Sciatic nerve (tissue), 2 donors: Measurements from ENCODE around the gene SH2D2A. TPM values are rescaled to one million over a fixed set of nuclear protein-coding genes. Genes with fewer than 3 reads are reported as not detected.
"Not testable (repeated sequence)": the region's sequence is repeated elsewhere in the genome, so short reads cannot be mapped to it uniquely, and the experiment has no call there.

Experiments
- ATAC-seq: fragments of 200-7000 bp; cut with Tn5 transposase; one replicate; pipeline ENCODE4 v1.9.1; 2020; ENCODE audit warnings: mild to moderate bottlenecking, moderate library complexity
- DNase-seq: peaks from one replicate; pipeline ENCODE4 v3.0.0-alpha.2; 2020; ENCODE audit warnings: low spot score
- intact Hi-C: fragments of 100-400 bp; cut with DNase I; formaldehyde crosslinking; loops from one replicate; pipeline ENCODE4 v1.14.2; 2022
- total RNA-seq: library from RNA; stranded (reverse); fragmentation: NEBNext Ultra II Directional; extraction: Animal tissue kit (Norgen Biotek cat#: 25700); gene quantifications from one replicate; pipeline ENCODE4 v1.2.1, GENCODE V29; 2021
- donor health status: DM: no; HTN: no; CAD: no.
- donor health status: DM: no; HTN: no; CAD: no.

The SH2D2A gene
- total RNA-seq, 1 donor from 2014 or later: 1.6 TPM

DNA sequence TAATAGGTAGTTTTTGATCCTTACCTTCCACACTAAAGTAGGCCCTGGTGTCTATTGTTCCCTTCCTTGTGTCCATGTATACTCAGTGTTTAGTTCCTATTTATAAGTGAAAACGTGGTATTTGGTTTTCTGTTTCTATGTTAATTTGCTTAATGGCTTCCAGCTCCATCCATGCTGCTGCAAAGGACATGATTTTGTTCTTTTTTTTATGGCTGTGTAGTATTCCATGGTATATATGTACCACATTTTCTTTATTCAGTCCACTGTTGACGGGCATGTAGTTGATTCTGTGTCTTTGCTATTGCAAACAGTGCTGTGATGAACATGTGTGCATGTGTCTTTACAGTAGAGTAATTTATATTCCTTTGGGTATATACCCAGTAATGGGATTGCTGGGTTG lies 28.5 kb downstream of the SH2D2A start:
- intact Hi-C loops: no loop called here

DNA sequence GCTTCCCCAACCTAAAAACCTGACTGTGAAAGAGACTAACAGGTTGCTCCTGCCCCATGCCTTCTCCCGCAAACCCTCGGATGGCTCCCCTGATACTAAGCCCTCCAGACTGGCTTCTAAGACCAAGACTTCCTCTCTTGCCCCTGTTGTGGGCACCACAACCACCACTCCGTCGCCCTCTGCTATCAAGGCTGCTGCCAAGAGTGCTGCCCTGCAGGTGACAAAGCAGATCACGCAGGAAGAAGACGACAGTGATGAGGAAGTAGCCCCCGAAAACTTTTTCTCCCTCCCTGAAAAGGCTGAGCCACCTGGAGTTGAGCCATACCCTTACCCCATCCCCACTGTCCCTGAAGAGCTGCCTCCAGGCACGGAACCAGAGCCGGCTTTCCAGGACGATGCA lies 30.0 kb downstream of the SH2D2A start:
- intact Hi-C loops: no loop called here
- ATAC-seq (no peak), DNase-seq (no peak)

More for the DNA sequence above, 28.5 kb downstream of the SH2D2A start:
- DNase-seq: no peak
- ATAC-seq: no peak

DNA sequence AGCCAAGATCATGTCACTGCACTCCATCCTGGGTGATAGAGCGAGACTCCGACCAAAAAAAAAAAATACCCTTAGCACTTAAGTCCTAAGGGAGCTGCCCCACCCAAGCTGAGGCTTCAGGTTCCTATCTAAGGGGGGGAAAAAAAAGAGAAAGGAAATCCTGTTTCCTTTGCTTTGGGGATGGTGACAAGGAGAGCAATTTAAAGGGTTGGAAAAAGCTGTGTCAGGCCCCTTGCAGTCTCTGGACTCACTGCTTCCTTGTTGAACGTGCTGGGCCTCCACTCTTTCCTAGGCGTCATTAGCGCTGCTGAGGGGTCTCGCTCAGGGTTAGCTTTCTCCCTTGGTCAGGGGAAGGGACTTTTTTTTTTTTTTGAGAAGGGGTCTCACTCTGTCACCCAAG lies 31.2 kb downstream of the SH2D2A start:
- intact Hi-C loops: no loop called here
- DNase-seq (no peak), ATAC-seq (no peak)

DNA sequence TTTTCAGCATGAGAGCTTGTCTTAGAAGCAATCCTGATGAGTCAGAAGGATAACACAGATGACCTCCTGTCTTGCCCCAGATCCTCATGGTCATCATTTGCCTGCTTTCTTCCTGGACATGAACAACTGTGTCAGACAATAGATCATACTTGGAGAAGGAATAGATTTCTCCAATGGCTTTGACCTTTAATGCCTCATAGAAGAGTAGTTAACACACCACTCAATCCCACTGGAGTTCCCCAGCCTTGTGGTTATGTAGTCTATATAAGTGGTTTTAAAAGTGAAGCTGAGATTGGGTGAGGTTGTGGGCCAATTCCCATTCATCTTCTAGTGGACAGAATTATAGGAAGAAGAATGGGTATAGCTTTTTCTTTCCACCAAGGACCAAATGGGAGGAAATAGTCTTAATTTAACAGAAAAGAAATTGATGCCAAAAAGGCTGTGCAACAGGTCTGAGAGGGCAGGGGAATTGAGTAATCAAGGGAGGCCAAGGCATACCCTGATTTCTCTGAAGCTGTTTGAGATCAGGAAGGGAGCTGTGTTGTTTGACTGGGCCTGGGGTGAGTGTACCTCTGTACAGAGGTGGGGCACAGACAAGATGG lies 35.0 kb downstream of the SH2D2A start:
- no peak for DNase-seq
- intact Hi-C loops: no loop called here
- ATAC-seq: peak; percentile 88

DNA sequence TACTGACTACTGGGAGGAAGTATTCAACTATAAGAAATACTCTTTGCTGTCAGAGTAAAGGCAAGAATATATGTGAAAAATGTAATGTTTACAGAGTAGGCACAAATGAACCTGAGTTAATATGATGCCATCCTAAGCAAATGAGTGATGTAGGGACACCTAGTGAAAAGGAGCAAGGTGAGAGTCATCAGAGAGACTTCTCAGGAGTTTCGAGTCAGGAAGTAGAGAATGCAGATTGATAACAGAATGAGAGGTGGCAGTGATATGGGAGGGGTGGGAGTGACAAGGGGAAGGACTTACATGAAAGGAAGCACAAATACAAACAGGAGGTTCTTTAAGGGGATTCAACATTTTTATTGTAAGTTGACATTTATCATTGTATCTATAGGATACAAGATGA lies 39.1 kb downstream of the SH2D2A start:
- intact Hi-C loops: no loop called here
- ATAC-seq: no peak
- DNase-seq: no peak

DNA sequence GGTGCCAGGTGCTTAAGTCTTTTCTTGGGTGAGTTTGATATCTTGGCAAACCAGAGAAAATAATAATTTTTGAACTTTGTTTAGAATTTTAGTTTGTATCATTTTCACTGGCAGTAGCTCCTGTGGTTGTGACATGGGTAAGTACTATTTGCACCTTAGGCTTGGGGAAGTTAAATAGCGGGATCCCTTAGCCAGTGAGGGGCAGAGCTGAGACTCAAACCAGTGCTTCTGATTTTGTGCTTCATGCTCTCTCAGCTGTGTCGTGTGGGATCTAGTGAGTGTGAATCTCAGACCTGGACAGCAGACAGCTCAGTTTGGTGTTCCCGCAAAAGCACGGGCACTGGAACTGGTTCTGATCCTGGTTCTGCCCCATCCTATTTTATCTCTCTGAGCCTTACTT lies 39.7 kb downstream of the SH2D2A start:
- no peak for ATAC-seq
- no peak for DNase-seq
- intact Hi-C loops: no loop called here

DNA sequence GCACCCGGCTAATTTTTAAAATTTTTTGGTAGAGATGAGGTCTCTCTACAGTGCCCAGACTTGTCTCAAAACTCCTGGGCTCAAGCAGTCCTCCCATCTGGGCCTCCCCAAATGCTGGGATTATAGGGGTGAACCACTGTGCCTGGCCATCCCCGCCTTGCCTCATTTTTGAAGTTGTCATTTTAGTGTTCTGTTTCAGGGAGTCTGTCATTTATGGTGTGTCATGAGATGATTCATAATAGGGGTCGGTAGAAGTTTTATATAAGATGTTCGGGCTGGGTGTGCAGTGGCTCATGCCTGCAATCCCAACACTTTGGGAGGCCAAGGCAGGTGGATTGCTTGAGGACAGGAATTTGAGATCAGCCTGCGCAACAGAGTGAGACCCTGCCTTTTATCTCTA lies 40.8 kb downstream of the SH2D2A start:
- DNase-seq (no peak), ATAC-seq (no peak)
- intact Hi-C loops: no loop called here

DNA sequence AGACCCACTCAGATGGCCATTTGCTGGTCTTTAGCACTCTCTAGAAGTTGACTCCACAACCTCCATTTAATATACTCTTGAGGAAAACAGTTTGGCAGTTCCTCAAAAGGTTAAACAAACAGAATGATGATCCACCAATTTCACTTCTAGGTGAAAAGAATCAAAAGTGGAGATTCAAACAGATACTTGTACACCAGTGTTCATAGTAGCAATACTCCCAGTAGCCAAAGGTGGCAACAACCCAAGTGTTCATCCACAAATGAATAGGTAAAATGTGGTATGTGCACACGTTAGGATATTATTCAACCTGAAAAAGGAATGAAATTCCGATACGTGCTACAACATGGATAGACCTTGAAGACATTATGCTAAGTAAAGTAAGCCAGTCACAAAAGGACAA lies 43.0 kb downstream of the SH2D2A start:
- DNase-seq: no peak
- intact Hi-C loops: no loop called here

DNA sequence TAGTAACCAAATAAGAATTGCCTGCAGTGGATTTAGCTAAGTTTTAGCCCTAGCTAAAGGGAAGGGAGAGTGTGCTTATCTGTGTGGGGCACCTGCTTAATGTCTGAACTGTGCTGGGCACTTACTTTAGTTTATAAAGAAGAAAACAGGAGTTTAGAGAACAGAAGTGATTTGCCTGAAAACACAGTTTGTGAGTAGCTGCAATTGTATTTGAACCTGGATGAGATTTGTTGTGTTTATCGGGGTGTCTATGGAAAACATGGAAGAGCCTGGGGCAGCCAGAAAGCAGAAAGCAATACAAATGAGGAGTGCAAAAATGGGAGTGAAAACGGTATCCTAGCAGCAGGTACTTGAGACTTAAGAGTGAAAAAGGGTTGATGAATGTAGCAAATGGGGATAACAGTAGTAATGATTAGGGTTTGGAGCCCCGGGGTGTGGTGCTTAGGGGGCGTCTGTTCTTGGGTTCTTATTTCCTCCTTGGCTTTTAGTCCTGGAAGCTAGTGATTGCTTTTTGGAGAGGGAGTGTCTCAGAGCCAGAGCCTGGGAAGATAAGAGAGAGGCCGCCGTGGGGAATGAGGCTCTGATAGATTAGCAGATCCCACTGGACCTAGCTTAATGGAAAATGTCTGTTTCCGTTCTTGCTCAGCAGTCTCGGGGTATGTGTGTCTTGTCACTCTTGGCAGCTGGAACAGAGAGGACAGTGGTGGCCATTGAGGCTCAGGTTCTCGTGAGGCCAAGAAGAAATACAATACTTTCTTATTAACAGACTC lies 43.7 kb downstream of the SH2D2A start:
- ATAC-seq: no peak
- intact Hi-C loops: no loop called here
- no peak for DNase-seq

More for the DNA sequence above, 43.0 kb downstream of the SH2D2A start:
- ATAC-seq: no peak

DNA sequence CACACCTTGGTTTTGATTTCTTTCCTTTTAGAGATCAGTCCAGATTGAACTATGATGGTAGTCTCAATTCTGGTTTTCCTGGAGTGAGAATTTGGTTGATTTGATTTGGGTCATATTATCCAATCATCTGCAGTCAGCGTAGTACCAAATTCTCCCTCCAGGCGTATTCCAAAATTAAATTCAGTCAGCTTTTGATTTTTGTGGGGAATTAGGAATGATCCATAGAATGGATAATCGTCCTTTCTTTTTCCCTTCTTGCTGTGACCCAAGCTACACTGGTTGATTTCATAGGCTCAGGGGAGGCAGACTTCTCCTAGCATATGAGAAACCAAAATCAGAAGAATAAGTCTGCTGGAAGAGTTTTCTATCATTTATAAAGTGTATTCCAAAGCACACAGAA lies 44.4 kb downstream of the SH2D2A start:
- intact Hi-C loops: no loop called here
- ATAC-seq: no peak
- DNase-seq: no peak

DNA sequence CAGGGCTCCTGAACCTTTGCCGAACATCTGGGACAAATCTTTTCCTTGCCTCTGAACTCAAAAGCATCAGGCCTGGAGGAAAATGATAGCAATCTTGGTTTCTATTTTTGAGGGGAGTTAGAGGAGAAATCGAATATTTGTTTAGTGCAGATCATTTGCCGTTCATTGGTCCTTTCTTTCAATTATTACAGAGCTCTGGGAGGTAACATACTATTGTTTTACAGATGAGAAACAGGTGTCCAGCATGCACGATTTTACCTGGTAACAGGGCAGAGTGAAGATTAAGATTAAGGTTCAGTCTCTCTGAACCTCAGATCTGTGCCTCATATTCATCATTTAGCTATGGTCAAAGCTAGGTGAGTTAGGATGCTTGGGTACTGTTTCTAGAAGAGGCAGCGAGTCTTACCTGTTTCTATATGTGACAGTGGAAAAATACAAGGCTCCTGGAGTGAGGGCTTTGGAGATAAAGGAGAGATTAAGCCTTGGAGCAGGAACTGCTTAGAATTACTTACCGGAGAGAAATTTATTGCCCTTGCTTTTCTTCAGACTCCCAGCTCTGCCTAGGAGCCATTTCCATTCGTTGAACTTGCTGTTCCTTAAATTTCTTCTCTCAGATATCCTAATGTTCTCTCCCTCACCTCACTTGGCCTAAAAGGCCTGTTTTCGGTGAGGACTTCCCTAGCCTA lies 47.9 kb downstream of the SH2D2A start:
- no peak for DNase-seq
- no peak for ATAC-seq
- intact Hi-C loops: no loop called here

DNA sequence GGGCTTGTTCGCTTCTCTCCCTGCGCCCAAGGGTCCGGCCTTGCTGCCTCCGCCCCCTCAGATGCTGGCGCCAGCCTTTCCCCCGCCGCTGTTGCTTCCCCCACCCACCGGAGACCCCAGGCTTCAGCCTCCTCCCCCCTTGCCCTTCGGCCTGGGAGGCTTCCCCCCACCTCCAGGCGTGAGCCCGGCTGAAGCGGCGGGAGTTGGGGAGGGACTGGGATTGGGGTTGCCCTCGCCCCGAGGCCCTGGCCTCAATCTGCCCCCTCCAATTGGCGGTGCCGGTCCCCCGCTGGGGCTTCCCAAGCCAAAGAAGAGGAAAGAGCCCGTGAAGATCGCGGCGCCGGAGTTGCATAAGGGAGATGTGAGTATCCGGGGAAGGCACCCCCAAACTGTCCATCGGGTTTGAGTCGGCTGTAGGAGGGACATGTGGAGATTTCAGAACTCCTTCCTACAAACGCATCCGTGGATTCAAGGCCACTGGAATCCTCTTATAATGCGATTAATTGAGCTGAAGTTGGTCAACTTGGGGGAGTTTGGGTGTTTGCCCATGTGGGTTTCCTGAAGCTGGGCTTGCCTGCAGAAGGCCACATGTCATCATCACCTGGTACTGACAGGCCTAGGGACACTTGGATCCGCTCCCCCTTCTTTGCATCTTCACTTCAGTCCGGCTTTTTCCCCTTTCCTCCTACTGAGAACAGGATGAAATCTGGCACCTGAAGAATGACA lies 48.6 kb downstream of the SH2D2A start:
- DNase-seq: peak; percentile 81
- peak; percentile 6 for ATAC-seq
- intact Hi-C loops: no loop called here

DNA sequence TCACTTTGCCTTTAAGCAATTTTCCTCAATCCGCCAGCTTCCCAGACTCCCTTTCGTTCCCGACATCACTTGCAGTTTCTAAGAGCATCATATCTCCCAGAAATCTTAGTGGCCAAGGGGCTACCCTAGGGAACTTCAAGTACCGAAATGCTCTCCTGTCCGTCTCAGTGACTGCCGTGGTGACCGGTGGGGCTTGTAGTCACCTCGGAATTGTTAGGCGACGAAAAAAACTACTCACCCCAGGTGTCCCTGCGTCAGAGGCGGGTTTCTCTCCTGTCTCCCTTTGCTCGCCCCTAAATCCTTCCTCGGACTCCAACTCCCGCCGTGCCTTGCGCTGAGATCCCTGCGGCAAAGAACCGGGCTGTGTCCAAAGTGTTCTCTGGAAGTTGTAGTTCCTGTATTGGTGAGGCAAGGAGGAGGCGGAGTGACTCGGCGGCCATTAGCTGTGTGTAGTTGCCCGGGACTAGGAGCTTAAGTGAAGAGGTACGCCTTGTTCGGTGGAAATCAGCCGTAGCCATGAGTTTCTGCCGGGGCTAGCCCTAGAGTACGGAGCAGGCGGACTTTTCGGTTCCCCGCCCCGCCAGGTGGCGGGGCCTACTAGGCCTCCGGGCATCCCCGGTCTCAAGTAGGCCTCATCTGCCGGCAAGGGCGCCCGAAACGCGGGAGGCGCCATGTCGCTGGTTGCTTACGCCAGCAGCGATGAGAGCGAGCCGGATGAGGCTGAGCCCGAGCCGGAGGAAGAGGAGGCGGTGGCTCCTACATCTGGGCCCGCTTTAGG lies 49.4 kb downstream of the SH2D2A start, which contains the start of gene PRCC:
PRCC (plus strand) TSS at position 435 of the 778 bp plus-strand sequence; CDS start at position 672, 237 bp downstream.
- intact Hi-C loops: no loop called here
- peak; percentile 98 for ATAC-seq
- DNase-seq: peak; percentile 97

DNA sequence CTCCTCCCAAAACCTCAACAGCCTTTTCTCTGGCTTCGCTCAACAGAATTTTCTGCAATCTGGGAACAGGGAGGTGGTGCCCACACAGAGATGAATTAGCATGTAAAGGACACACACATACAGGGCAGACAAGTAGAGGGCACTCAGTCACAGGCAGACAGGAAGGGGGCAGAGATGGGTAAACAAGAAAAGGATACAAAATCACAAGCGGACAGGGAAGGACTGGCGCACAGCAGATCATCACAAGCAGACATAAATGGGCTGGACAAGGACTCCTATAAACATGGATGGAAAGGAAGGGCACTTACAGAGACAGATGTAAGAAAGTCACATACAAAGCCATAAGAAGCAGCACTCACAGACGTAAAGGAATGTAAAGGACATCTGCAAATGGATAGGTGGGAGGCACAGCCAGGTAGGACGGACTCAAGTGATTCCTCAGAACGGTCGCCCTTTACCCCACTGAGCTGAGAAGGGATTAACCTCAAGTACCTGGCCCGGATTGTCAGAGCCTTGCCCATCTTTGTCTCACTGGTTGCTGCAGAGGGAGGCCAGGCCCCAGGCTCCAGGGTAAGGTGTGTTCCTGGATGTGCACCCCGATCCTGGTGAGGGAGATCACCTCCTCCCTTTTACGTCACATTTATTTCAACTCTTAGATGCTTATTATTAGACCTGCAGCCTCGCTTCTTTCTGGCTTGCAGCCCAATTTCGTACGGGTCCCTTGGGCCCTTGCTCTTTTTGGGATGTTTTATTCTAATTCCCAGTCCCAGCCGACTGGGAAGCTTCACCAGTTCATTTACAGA lies 50.1 kb downstream of the SH2D2A start:
- DNase-seq (peak; percentile 40), ATAC-seq (peak; percentile 25)
- intact Hi-C loops: no loop called here

DNA sequence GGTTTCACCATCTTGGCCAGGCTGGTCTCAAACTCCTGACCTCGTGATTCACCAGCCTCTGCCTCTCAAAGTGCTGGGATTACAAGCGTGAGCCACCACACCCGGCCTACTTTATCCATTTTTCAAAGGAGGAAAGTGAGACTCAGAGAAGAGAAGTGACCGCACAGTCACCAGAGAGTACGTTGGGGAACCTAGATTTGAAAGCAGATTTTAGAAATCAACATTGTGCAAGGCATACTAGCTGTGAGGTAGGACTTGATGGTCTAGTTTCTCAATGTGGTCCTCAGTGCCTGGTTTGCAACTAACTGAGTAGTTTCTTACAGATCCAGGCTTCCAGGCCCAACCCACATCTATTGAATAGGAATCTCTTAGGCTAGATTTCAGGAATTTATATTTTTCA lies 51.0 kb downstream of the SH2D2A start:
- DNase-seq (no peak), ATAC-seq (no peak)
- intact Hi-C loops: no loop called here

DNA sequence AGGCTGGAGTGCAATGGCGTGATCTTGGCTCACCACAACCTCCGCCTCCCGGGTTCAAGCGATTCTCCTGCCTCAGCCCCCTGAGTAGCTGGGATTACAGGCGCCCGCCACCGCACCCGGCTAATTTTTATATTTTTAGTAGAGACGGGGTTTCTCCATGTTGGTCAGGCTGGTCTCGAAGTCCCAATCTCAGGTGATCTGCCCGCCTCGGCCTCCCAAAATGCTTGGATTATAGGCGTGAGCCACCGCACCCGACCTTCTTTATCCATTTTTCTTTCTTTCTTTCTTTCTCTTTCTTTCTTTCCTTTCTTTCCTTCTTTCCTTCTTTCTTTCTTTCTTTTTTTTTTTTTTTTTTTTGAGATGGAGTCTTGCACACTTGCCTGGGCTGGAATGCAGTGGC lies 51.5 kb downstream of the SH2D2A start:
- intact Hi-C loops, ATAC-seq: not testable (repeated sequence)
- peak; percentile 52 for DNase-seq

DNA sequence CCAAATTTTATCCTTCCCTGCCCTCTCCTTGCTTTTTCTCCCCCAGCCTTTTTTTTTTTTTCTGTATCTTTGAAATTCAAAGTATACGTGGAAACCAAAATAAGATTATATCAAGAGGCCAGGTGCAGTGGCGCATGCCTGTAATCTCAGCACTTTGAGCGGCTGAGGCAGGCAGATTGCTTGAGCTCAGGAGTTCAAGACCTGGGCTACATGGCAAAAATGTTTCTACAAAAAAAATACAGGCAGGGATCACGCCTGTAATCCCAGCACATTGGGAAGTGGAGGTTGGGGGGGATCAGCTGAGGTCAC lies 55.9 kb downstream of the SH2D2A start:
- intact Hi-C loops: no loop called here
- no peak for DNase-seq
- no peak for ATAC-seq

DNA sequence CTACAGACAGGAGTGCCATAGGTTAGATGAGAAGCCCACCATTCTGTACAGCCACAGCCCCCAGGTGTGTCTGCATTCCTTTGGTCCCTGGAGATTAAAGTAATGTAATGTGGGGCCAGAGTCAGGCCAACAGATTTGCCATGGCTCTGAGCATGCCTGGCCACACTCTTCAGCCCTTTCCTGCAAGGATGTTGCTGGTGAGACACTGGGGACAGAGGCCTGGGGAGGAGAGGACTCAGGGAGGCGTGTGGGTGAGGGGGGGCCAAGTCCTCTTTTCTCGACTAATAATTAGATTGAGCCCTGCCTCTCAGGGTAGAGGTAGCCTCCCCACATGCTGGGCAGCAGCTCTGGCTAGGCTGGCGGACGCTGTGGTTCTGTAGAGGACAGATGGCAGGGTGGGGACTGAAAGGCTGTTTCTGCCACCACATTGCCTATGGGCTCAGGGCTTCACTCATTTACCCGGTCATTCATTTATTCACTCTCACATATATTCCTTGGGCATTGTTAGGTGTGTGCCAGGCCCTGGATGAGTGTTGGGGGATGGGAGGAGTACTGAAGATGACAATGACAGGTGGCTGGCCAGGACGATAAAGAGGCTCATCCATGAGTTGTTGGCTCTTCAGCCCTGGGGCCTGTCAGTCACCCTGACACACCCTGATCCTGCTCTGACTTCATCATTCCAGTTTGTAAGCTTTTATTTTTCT lies 56.4 kb downstream of the SH2D2A start:
- intact Hi-C loops: no loop called here
- DNase-seq (peak; percentile 47), ATAC-seq (no peak)
